PFSK-1 (cell line): ENCODE measurements around the gene ZNF407.

ENCODE experiments used
- FOXP2 ChIP-seq: optimal IDR thresholded peaks from 2 replicates; pipeline ENCODE3; 2011; ENCODE audit warnings: borderline replicate concordance, control low read depth, inconsistent platforms; ENCODE audit not compliant: insufficient read depth; ENCODE audit errors: extremely low read length, extremely low read depth
- POLR2AphosphoS5 ChIP-seq: IDR thresholded peaks from 2 replicates; pipeline ENCODE4 v1.6.1; 2012; ENCODE audit warnings: low read depth, mild to moderate bottlenecking, control low read depth, low read length, moderate library complexity
- REST ChIP-seq, 2 experiments: IDR thresholded peaks; 2 replicates each; pipeline versions ENCODE4 v1.6.1 to v1.8.0; 2011 to 2012; ENCODE audit warnings: low read depth in 2 of 2, low read length in 2 of 2, control low read depth in 1 of 2, inconsistent platforms in 1 of 2, mild to moderate bottlenecking in 1 of 2, moderate library complexity in 1 of 2; ENCODE audit not compliant: insufficient read depth in 1 of 2
- SIN3A ChIP-seq: IDR thresholded peaks from 2 replicates; pipeline ENCODE4 v1.6.1; 2012; ENCODE audit warnings: mild to moderate bottlenecking, low read length, moderate library complexity, borderline replicate concordance; ENCODE audit not compliant: insufficient read depth
- TAF1 ChIP-seq: IDR thresholded peaks from 2 replicates; pipeline ENCODE4 v1.6.1; 2012; ENCODE audit warnings: low read length, control low read depth, borderline replicate concordance; ENCODE audit not compliant: insufficient read depth

- TF ChIP-seq POLR2AphosphoS5: no peak
- TF ChIP-seq FOXP2: no peak
- TF ChIP-seq TAF1: no peak
- no peak for TF ChIP-seq REST (IDR thresholded peaks at IDR 0.05; ENCODE audit: insufficient read depth in 1 of 2, low read depth in 2 of 2, low read length in 2 of 2)
- no peak for TF ChIP-seq SIN3A
Observed at GRCh38 chr18:74896390-74896991, 298.8 kb downstream of the ZNF407 start.
